Measurements from ENCODE around the gene CSNK1G1.

- TF ChIP-seq CTCF (IDR thresholded peaks at IDR 0.05) (no peak), ZFX (IDR thresholded peaks at IDR 0.05; ENCODE audit: borderline replicate concordance) (no peak)
These were observed 194.1 kb downstream of the CSNK1G1 start for GRCh38 chr15:64161688-64162477.
